OCI-LY3 (cell line): ENCODE results near the gene PTPRM.

Experiments
- CTCF ChIP-seq: fragments of 200-600, 300-600 bp; sonication (generic); IDR thresholded peaks from 2 replicates; pipeline ENCODE4 v1.5.1; 2014; ENCODE audit warnings: antibody characterized with exemption, low read length, low read depth
- EZH2phosphoT487 ChIP-seq: fragments of 200-600 bp; shearing (Covaris generic); IDR thresholded peaks from 2 replicates; pipeline ENCODE4 v1.6.1; 2018; ENCODE audit warnings: antibody characterized with exemption, mixed run types, low read depth

GRCh38 chr18:7614042-7614441, 46.9 kb downstream of the PTPRM start:
- TF ChIP-seq CTCF (no peak), EZH2phosphoT487 (no peak)
